Measurements from ENCODE around the gene ZC4H2.

DNA sequence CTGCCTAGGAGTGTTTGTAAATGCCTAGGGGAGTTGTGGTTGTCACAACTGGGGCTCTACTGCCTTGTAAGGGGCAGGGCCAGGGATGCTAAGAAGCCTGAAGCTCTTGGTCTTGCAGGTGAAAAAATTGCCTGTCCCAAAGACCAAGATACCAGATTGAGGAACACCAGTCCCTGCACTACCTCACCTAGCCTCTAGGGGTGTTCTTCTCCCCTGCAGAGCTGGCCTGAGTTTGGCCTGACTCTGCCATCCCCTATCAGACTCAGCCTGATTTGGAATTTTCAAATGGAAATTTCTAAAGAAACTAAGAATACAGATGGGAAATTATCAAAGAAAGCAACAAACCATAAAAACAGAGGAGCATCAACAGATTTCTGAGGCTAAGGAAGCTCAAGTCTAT is 90.4 kb downstream of the ZC4H2 start:
- TF ChIP-seq POLR2AphosphoS5 (IDR thresholded peaks at IDR 0.05) (no peak), CTCF (IDR thresholded peaks at IDR 0.05) (peak in 1 of 4 experiments; percentile 17), POLR2A (IDR thresholded peaks at IDR 0.05) (no peak)
